Omental fat pad (tissue), 4 donors: ENCODE measurements around the gene TRIP6. TPM values are rescaled to one million over a fixed set of nuclear protein-coding genes. Genes with fewer than 3 reads are reported as not detected.
"Not testable (repeated sequence)": the region's sequence is repeated elsewhere in the genome, so short reads cannot be mapped to it uniquely, and the experiment has no call there.

ENCODE experiments used
- ATAC-seq: fragments of 150-250 bp; one replicate; pipeline ENCODE4 v1.9.1; 2016; ENCODE audit warnings: mild to moderate bottlenecking, moderate library complexity; ENCODE audit not compliant: low FRiP score
- DNase-seq: peaks from one replicate; pipeline ENCODE4 v3.0.0-alpha.2; 2019; ENCODE audit warnings: low spot score
- CTCF ChIP-seq, 3 donors: fragments of 450-650 bp; IDR thresholded peaks; one replicate each; pipeline ENCODE4 v1.5.1; 2016 to 2017; ENCODE audit warnings: antibody characterized with exemption in 3 of 3, mild to moderate bottlenecking in 3 of 3, moderate library complexity in 2 of 3
- total RNA-seq, 4 donors: library from RNA; depleted of rRNA; stranded (reverse); fragments of >200 nt; gene quantifications; one replicate each; pipeline ENCODE4 v1.1.0, GENCODE V29; 2016

TRIP6 gene
- total RNA-seq, 4 donors from 2014 or later, result 48.7 to 71.3 (median 53.0) TPM

GRCh38 chr7:100839361-100839760 lies 27.8 kb upstream of the TRIP6 start:
- ATAC-seq (no peak), DNase-seq (no peak)
- no peak for TF ChIP-seq CTCF (IDR thresholded peaks at IDR 0.05)

GRCh38 chr7:100840470-100841100 lies 26.6 kb upstream of the TRIP6 start:
- ATAC-seq (no peak), DNase-seq (no peak)
- no peak for TF ChIP-seq CTCF (IDR thresholded peaks at IDR 0.05)

GRCh38 chr7:100847360-100847759 lies 19.8 kb upstream of the TRIP6 start:
- TF ChIP-seq CTCF (IDR thresholded peaks at IDR 0.05), result no peak
- DNase-seq, result no peak
- ATAC-seq, result no peak

- TF ChIP-seq CTCF (IDR thresholded peaks at IDR 0.05), result peak in 2 of 3 donors; percentile 20 to 81
- ATAC-seq (peak; percentile 96), DNase-seq (peak; percentile 69)
These were observed 14.9 kb upstream of the TRIP6 start, which contains the start of gene SLC12A9 for GRCh38 chr7:100852048-100852872. TSS of gene SLC12A9 (plus strand) at chr7:100852713. CDS start at chr7:100854198, 1,485 bp downstream.

- no peak for ATAC-seq
- no peak for TF ChIP-seq CTCF (IDR thresholded peaks at IDR 0.05)
- DNase-seq, result no peak
These were observed 12.9 kb upstream of the TRIP6 start for GRCh38 chr7:100854146-100854895.

GRCh38 chr7:100854899-100855298 lies 12.3 kb upstream of the TRIP6 start:
- DNase-seq, ATAC-seq: not testable (repeated sequence)

- no peak for TF ChIP-seq CTCF (IDR thresholded peaks at IDR 0.05)
- DNase-seq (no peak), ATAC-seq (no peak)
These were observed 11.7 kb upstream of the TRIP6 start for GRCh38 chr7:100855515-100855914.
